SK-N-SH treated with all-trans-retinoic acid at 6 μM for 48 hours (cell line): ENCODE measurements around the gene RBM4.

Experiments used
- ARNTL ChIP-seq: fragments of 450-650 bp; formaldehyde crosslinking; IDR thresholded peaks from 2 replicates; pipeline ENCODE4 v1.5.0; 2020; ENCODE audit warnings: low read depth, mild to moderate bottlenecking, moderate library complexity, borderline replicate concordance
- BACH2 ChIP-seq: fragments of 250-450 bp; sonication (Bioruptor Pico); IDR thresholded peaks from 2 replicates; pipeline ENCODE4 v1.9.0; 2021; ENCODE audit warnings: mild to moderate bottlenecking, borderline replicate concordance
- RARB ChIP-seq: fragments of 250-450 bp; sonication (Bioruptor Pico); IDR thresholded peaks from 2 replicates; pipeline ENCODE4 v1.8.0; 2021; ENCODE audit warnings: mild to moderate bottlenecking, moderate library complexity
- TCF4 ChIP-seq: fragments of 250-450 bp; sonication (Bioruptor Pico); IDR thresholded peaks from 2 replicates; pipeline ENCODE4 v1.8.0; 2021; ENCODE audit warnings: mild to moderate bottlenecking, moderate library complexity, borderline replicate concordance
- TOX ChIP-seq: fragments of 250-450 bp; sonication (Bioruptor Pico); IDR thresholded peaks from 2 replicates; pipeline ENCODE4 v1.8.0; 2021; ENCODE audit warnings: mild to moderate bottlenecking, moderate library complexity, borderline replicate concordance
- ZC3H10 ChIP-seq: fragments of 250-450 bp; sonication (Bioruptor Pico); IDR thresholded peaks from 2 replicates; pipeline ENCODE4 v1.5.1; 2021; ENCODE audit warnings: mild to moderate bottlenecking, moderate library complexity
- ZFP3 ChIP-seq: fragments of 250-450 bp; sonication (Bioruptor Pico); IDR thresholded peaks from 2 replicates; pipeline ENCODE4 v1.5.0; 2020; ENCODE audit warnings: mild to moderate bottlenecking, moderate library complexity
- ZFP30 ChIP-seq: fragments of 450-650 bp; formaldehyde crosslinking; IDR thresholded peaks from 2 replicates; pipeline ENCODE4 v1.5.0; 2022; ENCODE audit warnings: mild to moderate bottlenecking, moderate library complexity
- ZNF70 ChIP-seq: fragments of 450-650 bp; formaldehyde crosslinking; IDR thresholded peaks from 2 replicates; pipeline ENCODE4 v1.5.0; 2020; ENCODE audit warnings: mild to moderate bottlenecking, moderate library complexity
- ZNF8 ChIP-seq: fragments of 450-650 bp; formaldehyde crosslinking; IDR thresholded peaks from 2 replicates; pipeline ENCODE4 v1.5.0; 2020; ENCODE audit warnings: mild to moderate bottlenecking, moderate library complexity
- TF ChIP-seq, protein P1 (sequence below): fragments of 250-450 bp; sonication (Bioruptor Pico); IDR thresholded peaks from 2 replicates; pipeline ENCODE4 v1.8.0; 2020; ENCODE audit warnings: mild to moderate bottlenecking, moderate library complexity, borderline replicate concordance
- TF ChIP-seq, protein P2 (sequence below): fragments of 250-450 bp; sonication (Bioruptor Pico); IDR thresholded peaks from 2 replicates; pipeline ENCODE4 v1.5.1; 2020; ENCODE audit warnings: low read depth, mild to moderate bottlenecking, moderate library complexity
- TF ChIP-seq, protein P3 (sequence below): fragments of 250-450 bp; sonication (Bioruptor Pico); IDR thresholded peaks from 2 replicates; pipeline ENCODE4 v1.8.0; 2021; ENCODE audit warnings: low read depth, mild to moderate bottlenecking, moderate library complexity, borderline replicate concordance
- TF ChIP-seq, protein P4 (sequence below): fragments of 250-450 bp; sonication (Bioruptor Pico); IDR thresholded peaks from 2 replicates; pipeline ENCODE4 v1.5.1; 2021; ENCODE audit warnings: mild to moderate bottlenecking, moderate library complexity

DNA sequence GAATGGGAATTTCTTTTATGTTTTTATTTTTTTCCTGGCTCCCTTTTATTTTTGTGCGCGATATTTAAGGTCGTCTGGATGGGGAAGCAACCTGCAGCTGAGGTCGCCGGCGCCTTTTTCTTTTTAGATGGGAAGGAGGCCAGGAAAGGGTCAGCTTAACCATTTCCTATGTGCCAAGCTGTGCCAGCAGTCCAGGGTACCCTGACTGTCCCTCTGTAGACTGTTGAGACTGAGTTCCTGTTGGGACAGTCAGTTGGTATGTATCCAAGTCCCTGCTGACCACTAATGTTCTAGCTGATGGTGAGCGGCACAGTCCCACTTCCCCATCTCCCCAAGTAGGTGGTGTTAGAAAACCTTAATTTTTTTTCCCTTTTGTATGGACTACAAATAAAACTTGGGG, 11.6 kb upstream of the RBM4 start:
- TF ChIP-seq, protein P1, sequence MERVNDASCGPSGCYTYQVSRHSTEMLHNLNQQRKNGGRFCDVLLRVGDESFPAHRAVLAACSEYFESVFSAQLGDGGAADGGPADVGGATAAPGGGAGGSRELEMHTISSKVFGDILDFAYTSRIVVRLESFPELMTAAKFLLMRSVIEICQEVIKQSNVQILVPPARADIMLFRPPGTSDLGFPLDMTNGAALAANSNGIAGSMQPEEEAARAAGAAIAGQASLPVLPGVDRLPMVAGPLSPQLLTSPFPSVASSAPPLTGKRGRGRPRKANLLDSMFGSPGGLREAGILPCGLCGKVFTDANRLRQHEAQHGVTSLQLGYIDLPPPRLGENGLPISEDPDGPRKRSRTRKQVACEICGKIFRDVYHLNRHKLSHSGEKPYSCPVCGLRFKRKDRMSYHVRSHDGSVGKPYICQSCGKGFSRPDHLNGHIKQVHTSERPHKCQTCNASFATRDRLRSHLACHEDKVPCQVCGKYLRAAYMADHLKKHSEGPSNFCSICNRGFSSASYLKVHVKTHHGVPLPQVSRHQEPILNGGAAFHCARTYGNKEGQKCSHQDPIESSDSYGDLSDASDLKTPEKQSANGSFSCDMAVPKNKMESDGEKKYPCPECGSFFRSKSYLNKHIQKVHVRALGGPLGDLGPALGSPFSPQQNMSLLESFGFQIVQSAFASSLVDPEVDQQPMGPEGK (CRISPR knock-in tag): no peak
- TF ChIP-seq, protein P2, sequence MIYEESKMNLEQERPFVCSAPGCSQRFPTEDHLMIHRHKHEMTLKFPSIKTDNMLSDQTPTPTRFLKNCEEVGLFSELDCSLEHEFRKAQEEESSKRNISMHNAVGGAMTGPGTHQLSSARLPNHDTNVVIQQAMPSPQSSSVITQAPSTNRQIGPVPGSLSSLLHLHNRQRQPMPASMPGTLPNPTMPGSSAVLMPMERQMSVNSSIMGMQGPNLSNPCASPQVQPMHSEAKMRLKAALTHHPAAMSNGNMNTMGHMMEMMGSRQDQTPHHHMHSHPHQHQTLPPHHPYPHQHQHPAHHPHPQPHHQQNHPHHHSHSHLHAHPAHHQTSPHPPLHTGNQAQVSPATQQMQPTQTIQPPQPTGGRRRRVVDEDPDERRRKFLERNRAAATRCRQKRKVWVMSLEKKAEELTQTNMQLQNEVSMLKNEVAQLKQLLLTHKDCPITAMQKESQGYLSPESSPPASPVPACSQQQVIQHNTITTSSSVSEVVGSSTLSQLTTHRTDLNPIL (CRISPR knock-in tag): no peak
- TF ChIP-seq TOX (CRISPR knock-in tag) (no peak), ZNF8 (CRISPR knock-in tag) (no peak), BACH2 (CRISPR knock-in tag) (no peak), RARB (CRISPR knock-in tag) (no peak), ZC3H10 (CRISPR knock-in tag) (no peak), ZNF70 (CRISPR knock-in tag) (no peak), ZFP3 (CRISPR knock-in tag) (no peak), ZFP30 (CRISPR knock-in tag) (no peak), ARNTL (CRISPR knock-in tag) (no peak), TCF4 (CRISPR knock-in tag) (no peak)
- TF ChIP-seq, protein P3, sequence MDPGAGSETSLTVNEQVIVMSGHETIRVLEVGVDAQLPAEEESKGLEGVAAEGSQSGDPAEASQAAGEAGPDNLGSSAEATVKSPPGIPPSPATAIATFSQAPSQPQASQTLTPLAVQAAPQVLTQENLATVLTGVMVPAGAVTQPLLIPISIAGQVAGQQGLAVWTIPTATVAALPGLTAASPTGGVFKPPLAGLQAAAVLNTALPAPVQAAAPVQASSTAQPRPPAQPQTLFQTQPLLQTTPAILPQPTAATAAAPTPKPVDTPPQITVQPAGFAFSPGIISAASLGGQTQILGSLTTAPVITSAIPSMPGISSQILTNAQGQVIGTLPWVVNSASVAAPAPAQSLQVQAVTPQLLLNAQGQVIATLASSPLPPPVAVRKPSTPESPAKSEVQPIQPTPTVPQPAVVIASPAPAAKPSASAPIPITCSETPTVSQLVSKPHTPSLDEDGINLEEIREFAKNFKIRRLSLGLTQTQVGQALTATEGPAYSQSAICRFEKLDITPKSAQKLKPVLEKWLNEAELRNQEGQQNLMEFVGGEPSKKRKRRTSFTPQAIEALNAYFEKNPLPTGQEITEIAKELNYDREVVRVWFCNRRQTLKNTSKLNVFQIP (CRISPR knock-in tag): no peak
- TF ChIP-seq, protein P4, sequence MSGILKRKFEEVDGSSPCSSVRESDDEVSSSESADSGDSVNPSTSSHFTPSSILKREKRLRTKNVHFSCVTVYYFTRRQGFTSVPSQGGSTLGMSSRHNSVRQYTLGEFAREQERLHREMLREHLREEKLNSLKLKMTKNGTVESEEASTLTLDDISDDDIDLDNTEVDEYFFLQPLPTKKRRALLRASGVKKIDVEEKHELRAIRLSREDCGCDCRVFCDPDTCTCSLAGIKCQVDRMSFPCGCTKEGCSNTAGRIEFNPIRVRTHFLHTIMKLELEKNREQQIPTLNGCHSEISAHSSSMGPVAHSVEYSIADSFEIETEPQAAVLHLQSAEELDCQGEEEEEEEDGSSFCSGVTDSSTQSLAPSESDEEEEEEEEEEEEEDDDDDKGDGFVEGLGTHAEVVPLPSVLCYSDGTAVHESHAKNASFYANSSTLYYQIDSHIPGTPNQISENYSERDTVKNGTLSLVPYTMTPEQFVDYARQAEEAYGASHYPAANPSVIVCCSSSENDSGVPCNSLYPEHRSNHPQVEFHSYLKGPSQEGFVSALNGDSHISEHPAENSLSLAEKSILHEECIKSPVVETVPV (CRISPR knock-in tag): no peak
